Measurements from ENCODE around the gene PRKAR1B. TPM values are rescaled to one million over a fixed set of nuclear protein-coding genes. Genes with fewer than 3 reads are reported as not detected.

Gene PRKAR1B
- total and polyA plus RNA-seq, 2 donors = 13.7 to 15.4 TPM

- peaks cover 43 to 72% of the 10 kb centered on the region in 2 donors for H3K27me3 ChIP-seq (ENCODE audit: control insufficient read depth in 2 of 2, insufficient read depth in 1 of 2, low read length in 1 of 2)
- H3K36me3 ChIP-seq (ENCODE audit: control insufficient read depth in 2 of 2, insufficient read depth in 2 of 2, low read length in 1 of 2) = no peaks in the 10 kb centered on the region
- no peak overlapping the region for H3K27ac ChIP-seq (ENCODE audit: low read depth in 1 of 2, low read length in 1 of 2)
- DNase-seq (ENCODE audit: low read depth in 6 of 9, low spot score in 9 of 9) = no peak
- peaks cover 6 to 16% of the 10 kb centered on the region in 2 donors for H3K4me1 ChIP-seq (ENCODE audit: control insufficient read depth in 2 of 2, insufficient read depth in 2 of 2, low read length in 2 of 2)
- peaks cover 0 to 10% of the 10 kb centered on the region in 2 donors for H3K9me3 ChIP-seq (ENCODE audit: control insufficient read depth in 2 of 2, insufficient read depth in 1 of 2, low read length in 1 of 2)
- H3K4me3 ChIP-seq (ENCODE audit: low read length in 2 of 2) = no peak overlapping the region
- 91% methylated on average over 12 of the region's 12 CpGs for WGBS
These were observed 201.3 kb downstream of the PRKAR1B start for GRCh38 chr7:525740-526139.

- peaks cover 6 to 17% of the 10 kb centered on the region in 2 donors for H3K4me1 ChIP-seq (ENCODE audit: control insufficient read depth in 2 of 2, insufficient read depth in 2 of 2, low read length in 2 of 2)
- H3K4me3 ChIP-seq (ENCODE audit: low read length in 2 of 2) = no peak overlapping the region
- H3K36me3 ChIP-seq (ENCODE audit: control insufficient read depth in 2 of 2, insufficient read depth in 2 of 2, low read length in 1 of 2) = no peaks in the 10 kb centered on the region
- peaks cover 0 to 10% of the 10 kb centered on the region in 2 donors for H3K9me3 ChIP-seq (ENCODE audit: control insufficient read depth in 2 of 2, insufficient read depth in 1 of 2, low read length in 1 of 2)
- H3K27me3 ChIP-seq (ENCODE audit: control insufficient read depth in 2 of 2, insufficient read depth in 1 of 2, low read length in 1 of 2) = peaks cover 52 to 75% of the 10 kb centered on the region in 2 donors
- H3K27ac ChIP-seq (ENCODE audit: low read depth in 1 of 2, low read length in 1 of 2) = no peak overlapping the region
- 95% methylated on average over 9 of the region's 9 CpGs for WGBS
- no peak for DNase-seq (ENCODE audit: low read depth in 6 of 9, low spot score in 9 of 9)
These were observed 202.3 kb downstream of the PRKAR1B start for GRCh38 chr7:524800-525199.

DNA sequence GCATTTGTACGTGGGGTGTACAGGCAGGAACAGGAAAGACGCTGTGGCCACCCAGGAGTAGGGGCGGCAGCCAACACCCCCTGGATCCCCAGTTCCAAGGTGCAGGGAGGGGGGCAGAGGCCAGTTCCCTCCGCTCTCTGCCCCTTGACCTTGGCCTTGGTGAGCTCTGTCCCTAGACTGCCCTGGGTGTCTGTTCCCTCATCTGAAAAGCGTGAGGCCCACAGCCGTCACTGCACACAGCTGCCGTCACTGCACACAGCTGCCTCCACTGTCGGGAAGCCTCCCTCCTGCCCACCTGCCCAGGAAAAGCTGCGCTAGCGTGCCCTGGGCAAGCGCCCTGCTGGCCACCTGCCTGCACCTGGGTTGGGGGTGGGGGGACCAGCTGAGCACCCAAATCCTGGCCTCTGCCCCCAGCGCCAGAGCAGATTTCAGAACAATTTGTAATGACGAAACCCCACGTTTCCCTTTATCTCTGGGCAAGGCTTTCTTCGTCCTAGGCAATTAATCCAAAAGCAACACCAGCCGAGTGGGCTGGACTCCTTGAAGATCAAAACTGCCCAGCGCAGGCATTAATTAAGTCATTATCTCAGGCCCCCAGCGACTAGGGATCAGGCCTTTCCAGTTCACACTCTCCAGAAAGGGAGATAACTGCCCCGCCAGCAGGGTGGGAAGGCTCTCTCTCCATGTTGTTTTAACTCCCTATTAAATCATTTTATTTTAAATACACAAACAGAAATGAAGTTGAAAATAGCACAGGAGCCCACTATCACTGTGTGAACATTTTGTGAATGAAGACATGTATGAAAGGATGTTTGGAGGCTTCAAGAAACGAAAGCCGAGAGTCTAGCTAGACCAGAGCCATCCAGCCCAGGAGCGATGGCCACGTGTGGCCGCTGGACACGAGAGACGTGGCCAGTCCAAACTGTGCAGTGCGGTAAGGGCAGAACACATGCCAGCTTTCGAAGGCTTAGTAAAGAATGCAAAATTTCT is 203.4 kb downstream of the PRKAR1B start:
- Histone ChIP-seq H3K36me3 (ENCODE audit: control insufficient read depth in 2 of 2, insufficient read depth in 2 of 2, low read length in 1 of 2) (no peaks in the 10 kb centered on the region), H3K27me3 (ENCODE audit: control insufficient read depth in 2 of 2, insufficient read depth in 1 of 2, low read length in 1 of 2) (peaks cover 64 to 80% of the 10 kb centered on the region in 2 donors), H3K27ac (ENCODE audit: low read depth in 1 of 2, low read length in 1 of 2) (no peak overlapping the region), H3K4me3 (ENCODE audit: low read length in 2 of 2) (no peak overlapping the region), H3K4me1 (ENCODE audit: control insufficient read depth in 2 of 2, insufficient read depth in 2 of 2, low read length in 2 of 2) (peaks cover 6 to 17% of the 10 kb centered on the region in 2 donors), H3K9me3 (ENCODE audit: control insufficient read depth in 2 of 2, insufficient read depth in 1 of 2, low read length in 1 of 2) (peaks cover 0 to 10% of the 10 kb centered on the region in 2 donors)
- WGBS = 77% methylated on average over 28 of the region's 28 CpGs
- no peak for DNase-seq (ENCODE audit: low read depth in 6 of 9, low spot score in 9 of 9)

- 25% methylated on average over 21 of the region's 21 CpGs for WGBS
- peaks cover 71 to 87% of the 10 kb centered on the region in 2 donors for H3K27me3 ChIP-seq (ENCODE audit: control insufficient read depth in 2 of 2, insufficient read depth in 1 of 2, low read length in 1 of 2)
- H3K4me3 ChIP-seq (ENCODE audit: low read length in 2 of 2) = no peak overlapping the region
- no peak overlapping the region for H3K27ac ChIP-seq (ENCODE audit: low read depth in 1 of 2, low read length in 1 of 2)
- H3K9me3 ChIP-seq (ENCODE audit: control insufficient read depth in 2 of 2, insufficient read depth in 1 of 2, low read length in 1 of 2) = peaks cover 0 to 10% of the 10 kb centered on the region in 2 donors
- no peaks in the 10 kb centered on the region for H3K36me3 ChIP-seq (ENCODE audit: control insufficient read depth in 2 of 2, insufficient read depth in 2 of 2, low read length in 1 of 2)
- no peak for DNase-seq (ENCODE audit: low read depth in 6 of 9, low spot score in 9 of 9)
- peaks cover 6 to 18% of the 10 kb centered on the region in 2 donors for H3K4me1 ChIP-seq (ENCODE audit: control insufficient read depth in 2 of 2, insufficient read depth in 2 of 2, low read length in 2 of 2)
These were observed 204.1 kb downstream of the PRKAR1B start for GRCh38 chr7:522951-523314.

DNA sequence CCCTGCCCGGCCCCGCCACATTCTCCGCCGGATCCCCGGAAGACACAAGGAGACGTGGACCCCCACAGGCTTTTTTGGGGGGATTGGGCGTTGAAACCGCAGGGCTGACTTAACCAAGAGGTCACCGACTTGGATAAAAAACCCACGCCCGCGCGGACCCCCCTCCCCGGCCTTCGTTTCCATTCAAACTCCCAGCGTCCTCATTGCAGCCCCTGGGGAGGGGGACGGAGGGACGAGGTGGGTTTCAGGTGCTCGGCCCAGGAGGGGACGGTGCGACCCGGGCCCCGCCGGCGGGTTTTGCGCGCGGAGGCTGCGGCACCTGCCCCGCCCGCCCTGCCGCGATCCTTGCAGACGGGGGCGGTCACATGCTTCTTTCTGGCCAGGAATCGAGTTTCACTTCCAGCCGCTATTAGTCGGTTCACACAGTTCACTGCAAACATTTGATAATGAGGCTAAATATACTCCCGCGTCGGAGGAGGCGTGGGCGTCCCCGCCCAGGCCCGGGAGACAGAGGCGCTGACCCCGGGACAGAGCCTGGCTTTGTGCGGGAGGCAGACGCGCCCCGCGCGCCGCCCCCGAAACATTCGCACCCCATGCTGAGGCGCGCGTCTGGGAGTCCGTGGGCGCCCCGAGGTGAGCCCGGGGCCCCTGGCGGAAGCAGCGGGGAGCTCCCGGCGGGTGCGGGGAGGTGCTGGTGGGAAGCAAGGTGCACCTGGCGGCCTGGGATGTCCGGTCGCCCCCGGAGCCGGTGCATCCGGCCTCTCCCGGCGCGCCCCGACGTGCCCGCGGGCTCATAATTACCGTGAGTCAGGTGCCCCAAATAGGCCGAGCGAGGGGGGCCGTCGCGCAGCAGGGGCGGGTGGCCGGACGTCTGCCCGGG is 204.8 kb downstream of the PRKAR1B start:
- H3K4me3 ChIP-seq (ENCODE audit: low read length in 2 of 2) = peak overlapping the region in 1 of 2 donors; percentile 34
- WGBS = 1% methylated on average over 91 of the region's 91 CpGs
- peaks cover 0 to 10% of the 10 kb centered on the region in 2 donors for H3K9me3 ChIP-seq (ENCODE audit: control insufficient read depth in 2 of 2, insufficient read depth in 1 of 2, low read length in 1 of 2)
- H3K27me3 ChIP-seq (ENCODE audit: control insufficient read depth in 2 of 2, insufficient read depth in 1 of 2, low read length in 1 of 2) = peaks cover 77 to 91% of the 10 kb centered on the region in 2 donors
- no peak for DNase-seq (ENCODE audit: low read depth in 6 of 9, low spot score in 9 of 9)
- no peaks in the 10 kb centered on the region for H3K36me3 ChIP-seq (ENCODE audit: control insufficient read depth in 2 of 2, insufficient read depth in 2 of 2, low read length in 1 of 2)
- H3K4me1 ChIP-seq (ENCODE audit: control insufficient read depth in 2 of 2, insufficient read depth in 2 of 2, low read length in 2 of 2) = peaks cover 6 to 20% of the 10 kb centered on the region in 2 donors
- no peak overlapping the region for H3K27ac ChIP-seq (ENCODE audit: low read depth in 1 of 2, low read length in 1 of 2)

DNA sequence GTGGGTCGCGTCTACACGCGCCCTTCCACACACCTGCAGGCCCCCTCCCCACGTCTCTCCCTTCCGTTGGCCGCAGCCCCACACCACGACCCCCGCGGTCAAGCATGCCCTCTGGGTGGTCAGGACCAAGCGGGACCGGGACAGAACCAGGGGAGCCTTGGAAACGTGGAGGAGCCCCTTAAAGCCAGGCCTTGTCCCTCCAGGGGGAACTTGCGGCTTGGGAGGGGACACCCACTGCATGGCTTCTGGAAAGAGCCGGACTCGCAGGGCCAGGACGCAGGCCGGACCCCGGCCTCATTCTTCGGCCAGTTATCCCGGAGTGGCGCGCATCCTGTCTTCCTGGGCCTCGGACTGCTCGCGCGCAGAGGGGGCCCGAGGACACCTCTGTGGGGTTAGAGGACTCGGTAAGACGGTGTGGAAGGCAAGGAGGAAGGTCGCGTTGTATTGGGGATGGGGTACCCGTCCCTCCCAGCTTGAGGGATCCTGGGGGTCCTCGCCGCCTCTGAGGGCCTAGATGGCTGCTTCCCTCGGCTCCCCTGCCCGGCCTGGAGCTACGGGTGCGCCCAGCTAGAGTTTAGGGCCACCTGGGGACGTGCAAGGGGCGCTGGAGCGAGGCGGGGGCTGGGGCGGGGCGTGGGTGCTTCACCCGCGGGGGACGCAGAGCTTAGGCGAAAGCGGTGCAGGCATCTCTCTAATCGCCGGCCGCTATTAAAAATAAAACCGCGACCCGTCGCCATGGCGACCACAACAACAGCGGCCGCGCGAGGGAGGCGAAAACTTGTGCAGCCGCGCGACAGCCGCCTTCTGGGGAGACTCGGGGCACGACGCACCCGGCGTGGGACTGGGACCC is 205.6 kb downstream of the PRKAR1B start:
- 4% methylated on average over 72 of the region's 72 CpGs for whole genome bisulfite sequencing
- Histone ChIP-seq H3K36me3 (ENCODE audit: control insufficient read depth in 2 of 2, insufficient read depth in 2 of 2, low read length in 1 of 2) (no peaks in the 10 kb centered on the region), H3K9me3 (ENCODE audit: control insufficient read depth in 2 of 2, insufficient read depth in 1 of 2, low read length in 1 of 2) (peaks cover 0 to 6% of the 10 kb centered on the region in 2 donors), H3K4me3 (ENCODE audit: low read length in 2 of 2) (peak overlapping the region in 1 of 2 donors; percentile 34), H3K27ac (ENCODE audit: low read depth in 1 of 2, low read length in 1 of 2) (no peak overlapping the region), H3K27me3 (ENCODE audit: control insufficient read depth in 2 of 2, insufficient read depth in 1 of 2, low read length in 1 of 2) (peaks cover 86 to 94% of the 10 kb centered on the region in 2 donors), H3K4me1 (ENCODE audit: control insufficient read depth in 2 of 2, insufficient read depth in 2 of 2, low read length in 2 of 2) (peaks cover 6 to 22% of the 10 kb centered on the region in 2 donors)
- DNase-seq (ENCODE audit: low read depth in 6 of 9, low spot score in 9 of 9) = no peak

DNA sequence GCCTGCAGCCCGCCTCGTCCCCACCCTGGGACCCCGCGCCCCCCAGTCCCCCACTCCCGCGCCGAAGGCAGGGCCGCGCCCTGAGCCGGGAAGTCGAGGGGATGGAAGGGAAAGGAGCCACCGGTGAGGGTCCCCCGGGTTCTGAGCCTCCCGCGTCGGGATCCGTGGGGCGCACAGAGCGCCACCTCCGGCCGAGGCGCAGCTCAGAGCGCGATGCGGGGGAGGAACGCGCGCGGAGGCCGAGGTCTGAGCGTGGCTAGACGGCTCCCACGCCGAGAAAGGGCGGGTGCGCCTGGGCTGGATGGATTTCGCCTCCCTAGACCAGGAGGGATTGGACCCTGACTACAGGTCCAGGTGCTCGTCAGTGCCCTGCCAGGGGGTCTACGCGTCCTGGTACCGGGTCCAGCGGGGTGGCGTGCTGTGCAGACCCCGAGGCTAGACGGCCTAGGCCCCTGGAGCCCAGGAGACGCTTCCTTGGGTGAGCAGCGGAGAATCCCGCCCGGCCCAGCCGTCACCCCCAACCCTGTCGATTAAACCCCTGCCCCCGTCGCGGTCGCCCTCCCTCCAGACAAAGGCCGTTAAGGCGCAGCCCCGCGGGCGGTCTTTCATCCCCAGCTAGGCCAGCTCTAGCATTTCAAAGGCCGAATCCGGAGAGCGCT is 206.4 kb downstream of the PRKAR1B start:
- 5% methylated on average over 63 of the region's 63 CpGs for WGBS
- Histone ChIP-seq H3K27me3 (ENCODE audit: control insufficient read depth in 2 of 2, insufficient read depth in 1 of 2, low read length in 1 of 2) (peaks cover 93 to 94% of the 10 kb centered on the region in 2 donors), H3K4me1 (ENCODE audit: control insufficient read depth in 2 of 2, insufficient read depth in 2 of 2, low read length in 2 of 2) (peaks cover 6 to 23% of the 10 kb centered on the region in 2 donors), H3K36me3 (ENCODE audit: control insufficient read depth in 2 of 2, insufficient read depth in 2 of 2, low read length in 1 of 2) (no peaks in the 10 kb centered on the region), H3K27ac (ENCODE audit: low read depth in 1 of 2, low read length in 1 of 2) (no peak overlapping the region), H3K4me3 (ENCODE audit: low read length in 2 of 2) (no peak overlapping the region), H3K9me3 (ENCODE audit: control insufficient read depth in 2 of 2, insufficient read depth in 1 of 2, low read length in 1 of 2) (peaks cover 0 to 6% of the 10 kb centered on the region in 2 donors)
- DNase-seq (ENCODE audit: low read depth in 6 of 9, low spot score in 9 of 9) = no peak
